T follicular helper cell (primary cell): Measurements from ENCODE around the gene C19orf73.
"Not testable (repeated sequence)": the region's sequence is repeated elsewhere in the genome, so short reads cannot be mapped to it uniquely, and the experiment has no call there.

Experiments
- DNase-seq: peaks from one replicate; pipeline ENCODE4 v3.0.0-alpha.2; 2020; ENCODE audit warnings: low read depth

C19orf73 gene

DNA sequence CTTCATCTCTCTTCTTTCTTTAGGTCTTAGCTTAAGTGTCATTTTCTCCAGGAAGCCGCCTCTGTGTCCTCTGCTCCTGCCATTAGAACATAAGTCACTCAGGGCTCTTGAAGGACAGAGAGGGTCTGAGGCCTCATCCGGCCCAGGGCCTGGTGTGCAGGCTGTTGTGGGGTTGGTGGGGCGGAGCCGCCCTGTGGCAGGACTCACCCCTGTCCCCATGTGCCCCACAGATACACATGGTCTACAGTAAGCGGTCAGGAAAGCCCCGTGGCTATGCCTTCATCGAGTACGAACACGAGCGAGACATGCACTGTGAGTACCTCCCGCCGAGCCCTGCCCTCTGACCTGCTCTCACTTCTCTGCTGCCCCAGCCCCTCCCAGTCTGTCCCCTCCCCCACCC lies 17.8 kb downstream of the C19orf73 start:
- no peak for DNase-seq

DNA sequence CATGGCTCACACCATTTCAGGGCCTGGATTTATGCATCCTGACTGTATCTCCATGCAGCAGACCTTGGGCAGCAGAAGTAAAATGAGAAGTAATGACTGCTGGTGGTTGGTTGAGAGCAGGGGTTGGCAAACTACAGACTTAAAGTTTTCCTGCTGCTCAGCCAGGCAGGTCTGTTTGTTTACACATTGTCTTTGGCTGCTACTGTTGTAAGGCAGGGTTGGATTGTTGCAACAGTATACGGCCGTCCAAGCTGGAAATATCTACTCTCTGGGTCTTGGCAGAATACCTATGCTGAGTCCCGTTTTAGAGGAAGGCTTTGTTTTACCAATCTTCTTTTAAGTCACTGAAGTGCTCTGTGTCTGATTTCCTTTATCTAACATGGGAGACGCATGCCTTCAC lies 20.1 kb downstream of the C19orf73 start:
- no peak for DNase-seq

DNA sequence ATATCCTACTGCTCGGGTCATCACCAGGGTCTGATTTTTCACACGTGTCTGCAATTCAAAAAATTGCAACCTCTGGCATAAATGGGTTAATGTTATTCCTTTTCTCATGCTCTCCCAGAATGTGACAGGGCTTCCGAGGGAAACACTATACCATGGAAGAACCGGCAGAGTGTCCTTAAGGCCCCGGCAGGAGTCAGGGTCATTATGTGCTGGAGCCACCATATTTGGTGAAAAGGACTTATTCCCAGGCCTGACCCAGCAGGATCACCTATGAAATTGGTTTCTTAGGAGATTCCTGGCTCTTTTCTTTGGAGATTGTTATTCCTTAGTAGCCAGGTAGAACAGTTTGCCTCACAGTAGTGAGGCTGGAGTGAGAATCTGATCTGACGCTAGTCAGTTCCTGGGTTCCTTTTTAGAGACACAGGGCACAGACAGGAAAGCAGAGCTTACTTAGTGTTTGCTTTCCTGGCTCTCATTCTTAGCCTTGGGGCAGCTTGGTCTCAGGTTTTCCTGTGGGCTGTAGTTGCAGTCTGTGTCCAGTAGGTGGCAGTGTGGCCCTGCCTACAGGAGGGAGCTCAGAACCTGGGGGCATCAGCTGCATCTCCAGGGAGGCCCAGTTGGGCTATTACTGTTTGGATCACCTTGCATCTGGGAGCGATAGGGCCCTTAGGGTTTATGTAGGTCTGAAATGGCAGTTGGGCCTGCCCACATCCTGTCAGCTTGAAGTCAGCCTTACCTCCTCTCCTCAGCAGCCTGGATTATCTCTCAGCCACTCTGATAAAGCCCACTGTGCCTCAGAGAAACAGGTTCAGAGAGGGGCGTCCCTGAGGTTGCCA lies 21.3 kb downstream of the C19orf73 start:
- peak; percentile 65 for DNase-seq

DNA sequence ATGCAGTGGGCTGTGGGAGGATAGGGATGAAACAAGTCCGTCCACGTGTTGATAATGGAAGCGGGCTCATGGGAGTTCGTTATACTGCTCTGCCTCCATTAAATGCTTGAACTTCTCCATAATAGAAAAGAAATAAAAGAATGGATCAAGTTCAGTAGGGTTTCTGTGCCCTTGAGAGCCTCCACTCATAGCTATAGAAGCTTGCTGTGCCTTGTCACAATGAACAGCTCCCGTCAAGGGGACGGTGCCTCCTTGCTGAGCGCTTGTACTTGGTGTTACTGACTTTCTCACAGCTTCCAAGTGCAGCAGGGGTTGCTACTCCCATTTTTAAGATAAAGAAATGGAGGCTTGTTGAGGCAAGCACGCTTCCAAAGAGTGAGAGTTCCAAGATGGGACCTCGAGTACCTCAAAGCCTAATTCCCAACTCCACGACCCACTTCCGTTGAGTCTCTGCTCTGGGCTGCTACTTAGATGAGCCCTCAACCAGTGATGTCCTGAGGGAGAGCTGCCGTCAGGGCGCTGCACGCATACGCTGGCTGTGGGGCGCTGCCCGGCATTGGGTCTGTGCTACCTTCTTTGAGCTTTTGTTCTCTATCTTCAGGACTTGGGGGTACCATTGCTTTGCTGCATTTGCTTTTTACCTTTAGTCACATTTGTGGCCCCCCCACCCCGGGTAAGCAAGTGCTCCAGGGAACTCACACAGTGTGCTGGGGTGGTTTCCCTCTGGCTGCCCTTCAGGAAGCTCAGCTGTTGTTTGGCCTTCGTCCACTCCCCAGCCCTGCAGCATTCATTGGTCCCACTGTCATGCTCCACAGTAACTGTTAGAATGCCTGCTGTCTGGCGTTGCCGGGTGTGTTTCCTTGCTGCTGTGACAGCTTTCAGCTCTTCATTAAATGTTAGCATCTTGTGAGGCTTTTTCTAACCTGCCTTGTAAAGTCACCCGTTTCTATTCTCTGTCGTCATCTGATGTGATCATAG lies 24.1 kb downstream of the C19orf73 start:
- DNase-seq = no peak

DNA sequence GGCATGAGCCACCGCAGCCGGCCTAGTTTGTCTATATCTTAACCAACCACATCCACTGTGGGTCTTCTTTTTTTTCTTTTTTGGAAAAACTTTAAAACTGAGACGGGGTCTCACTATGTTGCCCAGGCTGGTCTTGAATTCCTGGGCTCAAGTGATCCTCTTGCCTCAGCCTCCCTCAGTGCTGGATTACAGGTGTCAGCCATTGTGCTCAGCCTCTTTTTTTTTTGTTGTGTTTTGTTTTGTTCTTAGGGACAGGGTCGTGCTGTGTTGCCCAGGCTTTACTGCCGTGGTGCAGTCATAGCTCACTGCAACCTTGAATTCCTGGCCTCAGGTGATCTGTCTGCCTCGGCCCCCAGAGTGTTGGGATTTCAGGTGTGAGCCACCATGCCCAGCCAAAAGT lies 26.3 kb downstream of the C19orf73 start:
- DNase-seq = no peak

DNA sequence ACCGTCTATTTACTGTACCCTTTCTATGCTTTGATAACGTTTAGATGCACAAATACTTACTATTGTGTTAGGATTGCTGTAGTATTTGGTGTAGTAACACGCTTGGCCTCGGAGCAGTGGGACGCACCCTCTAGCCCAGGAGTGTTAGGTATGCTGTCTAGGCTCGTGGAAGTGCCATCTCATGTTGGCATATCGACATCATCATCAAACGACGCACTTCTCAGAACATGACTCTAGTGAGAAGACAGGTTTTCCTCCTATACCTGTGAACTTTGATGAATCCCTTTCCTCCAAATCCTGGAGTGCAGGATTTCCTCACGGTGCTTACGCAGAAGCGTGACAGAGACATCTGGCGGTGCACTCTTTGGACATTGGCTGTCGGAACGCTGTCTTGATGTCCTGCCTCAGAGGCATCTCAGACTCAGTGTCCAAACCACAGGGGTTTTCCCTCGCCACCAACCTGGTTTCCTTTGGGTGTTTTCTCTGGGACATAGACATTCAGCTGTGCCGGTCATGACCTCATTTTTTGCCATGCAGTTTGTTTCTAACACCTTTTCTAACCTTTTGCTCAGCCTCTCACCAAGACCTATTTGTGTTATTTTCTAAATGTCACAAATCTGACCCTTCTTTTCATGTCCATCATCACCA lies 27.4 kb downstream of the C19orf73 start:
- no peak for DNase-seq

DNA sequence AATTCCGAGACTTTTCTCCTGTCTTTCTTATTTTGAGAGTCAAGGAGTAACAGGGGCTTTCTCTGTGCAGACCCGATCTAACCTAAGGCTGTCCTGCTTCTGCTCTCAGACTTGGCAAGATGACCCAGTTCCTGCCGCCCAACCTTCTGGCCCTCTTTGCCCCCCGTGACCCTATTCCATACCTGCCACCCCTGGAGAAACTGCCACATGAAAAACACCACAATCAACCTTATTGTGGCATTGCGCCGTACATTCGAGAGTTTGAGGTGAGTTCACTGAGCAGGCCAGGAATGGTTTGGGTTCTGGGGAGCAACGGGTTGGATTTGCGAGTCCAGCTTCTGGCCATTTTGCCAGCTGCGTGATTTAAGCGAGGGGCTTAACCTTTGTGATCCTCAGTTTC lies 32.6 kb downstream of the C19orf73 start:
- no peak for DNase-seq

DNA sequence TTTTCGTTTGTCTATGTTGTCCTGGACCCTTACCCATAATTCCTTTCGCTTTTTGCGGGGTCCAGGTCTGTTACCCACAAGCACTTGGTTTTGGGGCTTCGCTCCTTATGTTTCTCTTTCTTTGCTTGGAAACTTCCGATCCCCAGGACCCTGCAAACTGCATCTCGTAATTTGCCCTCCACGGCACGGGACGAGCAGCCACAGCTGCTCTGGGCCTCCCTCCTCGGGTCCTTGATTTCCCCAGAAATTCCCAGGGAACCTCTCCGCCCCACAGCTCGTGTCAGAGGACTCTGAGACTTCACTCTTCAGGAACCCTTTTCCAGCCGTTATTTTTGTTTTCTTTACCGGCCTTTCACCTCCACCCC lies 33.1 kb downstream of the C19orf73 start:
- no peak for DNase-seq

DNA sequence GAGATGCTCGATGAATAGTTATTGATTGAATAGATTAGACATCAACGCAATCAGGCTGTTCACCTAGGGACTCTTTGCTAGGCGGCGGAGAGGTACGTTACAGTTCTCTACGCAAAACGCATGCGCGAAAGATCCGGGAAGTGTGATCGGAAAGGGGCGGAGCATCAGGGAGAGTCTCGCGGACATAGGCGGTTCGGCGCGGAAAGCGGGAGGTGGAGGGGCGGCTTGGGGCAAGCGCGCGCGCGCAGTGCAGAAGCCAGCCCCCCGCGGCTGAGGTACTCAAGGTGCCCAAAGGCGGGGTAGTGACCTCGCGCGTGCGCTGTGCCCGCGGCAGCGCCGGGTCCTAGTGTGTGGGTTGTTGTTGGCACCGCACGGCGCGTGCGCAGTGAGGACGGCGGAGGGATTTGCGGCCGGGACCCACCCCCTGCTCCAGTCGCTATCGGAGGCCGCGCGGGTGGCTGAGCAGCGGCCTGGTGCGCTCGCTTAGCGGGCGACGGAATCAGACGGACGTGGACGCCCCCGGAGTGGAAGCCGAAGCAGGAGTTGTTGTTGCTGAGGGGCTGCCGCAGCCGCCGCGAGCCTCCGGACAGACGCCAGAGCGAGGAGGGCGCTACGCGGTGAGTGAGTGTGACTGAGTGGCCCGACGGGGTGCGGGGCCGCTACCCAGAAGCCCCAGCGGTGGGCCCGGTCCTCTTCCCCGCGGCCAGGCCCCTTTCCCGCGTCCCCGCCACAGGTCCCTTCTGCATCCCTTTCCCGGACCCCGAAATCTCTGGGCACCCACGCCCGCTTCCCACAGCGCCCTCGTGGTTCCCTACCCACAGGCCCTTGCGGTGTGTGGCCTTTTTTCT lies 33.7 kb downstream of the C19orf73 start, which contains the start of gene SNRNP70:
Gene SNRNP70 (plus strand): TSS at position 432 of the 848 bp plus-strand sequence. CDS start 964 bp downstream, outside the sequence.
- peak; percentile 98 for DNase-seq

DNA sequence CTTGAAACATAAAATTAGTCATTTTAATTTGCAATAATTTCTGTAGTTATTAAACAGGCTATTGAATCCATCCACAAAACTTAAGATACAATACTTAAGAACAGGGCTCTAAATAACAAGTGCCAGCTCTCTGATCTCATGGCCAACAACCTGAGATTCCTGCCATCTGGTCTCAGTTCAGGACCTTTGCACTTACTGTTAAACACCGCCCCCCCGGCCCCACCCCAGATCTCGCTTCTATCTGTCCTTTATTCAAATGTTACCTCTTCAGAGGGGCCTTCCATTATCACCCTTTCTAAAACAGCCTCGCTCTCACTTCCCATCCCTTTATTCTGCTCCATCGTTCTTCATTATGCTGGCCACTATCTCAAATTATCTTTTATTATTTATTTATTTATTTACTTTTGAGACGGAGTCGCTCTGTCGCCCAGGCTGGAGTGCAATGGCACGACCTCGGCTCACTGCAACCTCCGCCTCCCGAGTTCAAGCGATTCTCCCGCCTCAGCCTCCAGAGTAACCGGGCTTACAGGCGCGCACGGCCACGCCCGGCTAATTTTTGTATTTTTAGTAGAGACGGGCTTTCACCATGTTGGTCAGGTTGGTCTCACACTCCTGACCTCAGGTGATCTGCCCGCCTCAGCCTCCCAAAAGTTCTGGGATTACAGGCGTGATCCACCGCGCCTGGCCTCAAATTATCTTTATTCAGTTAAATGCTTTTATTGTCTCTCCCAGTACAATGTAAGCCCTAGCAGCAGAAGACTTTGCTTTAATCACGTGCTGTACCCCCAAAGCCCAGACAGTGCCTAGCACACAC lies 34.5 kb downstream of the C19orf73 start:
- DNase-seq = no peak

DNA sequence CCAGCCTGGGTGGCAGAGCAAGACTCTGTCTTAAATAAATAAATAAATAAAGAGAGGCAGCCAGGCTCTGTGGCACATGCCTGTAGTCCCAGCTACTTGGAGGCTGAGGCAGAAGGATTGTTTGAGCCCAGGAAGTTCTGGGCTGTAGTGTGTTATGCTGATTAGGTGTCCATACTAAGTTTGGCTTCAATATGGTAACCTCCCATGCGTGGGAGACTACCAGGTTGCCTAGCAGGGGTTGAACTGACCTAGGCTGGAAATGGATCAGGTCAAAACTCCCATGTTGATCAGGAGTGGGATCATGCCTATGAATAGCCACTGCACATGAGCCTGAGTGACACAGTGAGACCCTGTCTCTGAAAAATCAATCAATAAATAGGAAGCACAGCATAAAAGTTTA lies 37.7 kb downstream of the C19orf73 start:
- no peak for DNase-seq

DNA sequence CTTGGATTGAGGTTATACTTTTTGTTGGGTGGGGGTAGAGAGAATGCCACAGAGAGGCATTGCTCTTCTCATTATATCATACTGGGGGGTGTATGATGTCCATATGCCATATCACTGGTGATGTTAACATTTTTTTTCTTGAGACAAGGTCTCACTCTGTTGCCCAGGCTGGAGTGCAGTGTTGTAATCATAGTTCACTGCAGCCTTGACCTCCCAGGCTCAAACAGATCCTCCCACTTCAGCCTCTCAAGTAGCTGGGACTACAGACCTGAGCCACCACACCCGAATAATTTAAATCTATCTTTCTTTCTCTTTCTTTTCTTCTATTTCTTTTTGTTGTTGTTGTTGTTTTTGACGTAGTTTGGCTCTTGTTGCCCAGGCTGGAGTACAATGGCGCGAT lies 38.6 kb downstream of the C19orf73 start:
- DNase-seq = no peak

DNA sequence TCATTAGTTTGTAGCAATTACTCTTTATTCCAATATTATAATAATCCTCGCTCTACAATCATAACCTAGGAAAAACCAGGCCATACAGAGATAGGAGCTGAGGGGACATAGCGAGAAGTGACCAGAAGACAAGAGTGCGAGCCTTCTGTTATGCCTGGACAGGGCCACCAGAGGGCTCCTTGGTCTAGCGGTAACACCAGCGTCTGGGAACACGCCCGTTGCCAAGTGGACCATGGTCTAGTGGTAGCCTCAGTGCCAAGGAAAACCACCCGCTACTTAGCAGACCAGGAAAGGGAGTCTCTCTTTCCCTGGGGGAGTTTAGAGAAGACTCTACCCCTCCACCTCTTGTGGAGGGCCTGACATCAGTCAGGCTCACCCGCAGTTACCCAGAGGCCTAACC lies 44.1 kb downstream of the C19orf73 start:
- not testable (repeated sequence) for DNase-seq

DNA sequence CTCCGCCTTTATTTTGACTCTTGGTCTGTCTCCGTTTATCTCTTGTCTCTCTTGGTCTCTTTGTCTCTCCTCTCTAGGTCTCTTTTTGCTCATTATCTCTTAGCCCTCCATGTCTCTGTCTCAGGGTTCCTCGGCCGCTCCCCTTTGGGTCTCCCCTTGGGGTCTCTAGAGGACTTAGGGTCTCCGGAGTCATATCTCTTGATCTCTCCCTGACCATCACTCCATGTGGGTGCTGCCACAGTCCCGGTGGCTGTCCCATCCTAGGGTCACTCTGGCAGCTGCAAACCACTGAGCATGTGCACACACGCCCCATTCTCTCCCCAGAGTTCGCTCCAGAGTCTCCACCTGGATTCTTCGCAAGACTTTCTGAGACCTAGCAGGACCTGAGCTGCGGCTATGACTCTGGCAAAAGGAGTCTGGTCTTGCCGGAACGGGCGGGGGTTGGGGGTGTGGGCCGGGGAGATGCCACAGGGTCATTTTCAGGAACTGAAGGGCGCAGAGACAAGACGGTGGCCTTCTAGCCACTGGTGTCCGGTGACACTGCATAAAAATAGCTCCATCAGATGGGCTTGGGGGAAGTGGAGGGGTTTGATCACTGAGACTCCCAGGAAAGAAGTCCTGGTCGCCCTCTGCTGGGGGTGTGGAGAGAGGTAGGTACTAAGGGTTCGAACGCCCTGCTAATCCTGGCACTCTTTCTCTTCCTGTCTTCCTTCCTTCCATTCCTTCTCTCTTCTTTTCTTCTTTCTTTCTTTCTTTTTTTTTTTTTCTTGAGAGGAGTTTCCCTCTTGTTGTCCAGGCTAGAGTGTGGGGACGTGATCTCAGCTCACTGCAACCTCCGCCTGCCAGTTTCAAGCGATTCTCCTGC lies 45.2 kb downstream of the C19orf73 start:
- DNase-seq = no peak

DNA sequence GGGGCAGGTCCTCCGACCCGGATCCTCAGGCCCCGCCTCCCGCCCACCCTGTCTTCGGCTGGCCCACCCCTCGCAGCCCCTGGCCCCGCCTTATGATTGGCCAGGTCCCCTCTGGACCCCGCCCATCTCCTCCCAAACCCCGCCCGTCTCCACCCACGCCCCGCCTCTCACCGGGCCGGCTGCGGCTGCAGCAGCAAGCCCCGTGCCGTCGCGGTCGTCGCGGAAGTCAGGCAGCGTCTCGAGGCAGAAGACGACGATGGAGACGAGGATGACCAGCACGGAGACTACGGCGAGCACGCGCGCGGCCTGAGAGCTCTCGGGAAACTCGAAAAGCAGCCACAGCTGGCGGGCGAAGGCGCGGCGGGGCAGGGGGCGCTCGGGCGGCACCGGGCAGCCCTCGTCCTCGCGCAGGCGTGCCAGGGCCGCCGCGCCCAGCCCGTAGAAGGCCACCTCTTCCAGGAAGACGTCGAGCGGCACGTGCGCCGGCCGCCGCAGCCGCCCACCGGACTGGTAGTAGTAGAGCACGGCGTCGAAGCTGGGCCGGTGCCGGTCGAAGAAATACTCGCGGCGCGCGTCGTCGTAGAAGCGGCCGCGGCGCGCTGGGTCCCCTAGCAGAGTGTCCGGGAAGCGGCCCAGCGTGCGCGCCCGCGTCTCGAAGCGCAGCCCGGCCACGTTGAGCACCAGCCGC lies 46.9 kb downstream of the C19orf73 start:
- DNase-seq = no peak

DNA sequence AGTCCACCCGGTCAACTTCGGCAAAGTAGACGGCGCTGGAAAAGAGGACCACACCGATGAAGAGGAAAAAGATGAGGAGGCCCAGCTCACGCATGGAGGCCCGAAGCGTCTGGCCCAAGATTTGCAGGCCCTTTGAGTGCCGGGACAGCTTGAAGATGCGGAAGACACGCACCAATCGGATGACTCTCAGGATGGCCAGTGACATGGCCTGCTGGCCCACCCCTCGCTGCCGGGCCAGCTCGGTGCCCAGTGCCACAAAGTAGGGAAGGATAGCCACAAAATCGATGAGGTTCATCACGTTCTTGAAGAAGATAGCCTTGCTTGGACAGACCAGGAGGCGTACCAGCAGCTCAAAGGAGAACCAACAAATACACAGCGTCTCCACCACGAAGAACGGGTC lies 48.5 kb downstream of the C19orf73 start:
- no peak for DNase-seq

DNA sequence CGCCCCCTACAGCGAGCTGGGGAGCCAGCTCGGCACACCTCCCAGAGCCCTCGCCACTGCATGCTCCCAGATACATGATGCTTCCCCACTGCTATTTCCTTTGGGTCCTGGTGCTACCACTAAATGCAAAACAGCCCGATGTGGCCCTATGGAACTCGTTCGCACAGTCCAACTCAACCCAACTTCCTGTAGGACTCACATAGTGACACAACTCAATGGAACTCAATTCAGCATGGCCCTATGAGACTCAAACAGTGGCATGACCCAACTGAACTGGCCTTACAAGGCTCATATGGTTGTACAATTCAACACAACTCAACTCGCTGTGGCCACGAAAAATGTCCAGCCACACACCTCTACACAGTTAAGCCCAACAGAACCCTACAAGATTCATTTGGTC lies 49.9 kb downstream of the C19orf73 start:
- no peak for DNase-seq
